ENCODE results near the gene NOSTRIN. TPM values are rescaled to one million over a fixed set of nuclear protein-coding genes. Genes with fewer than 3 reads are reported as not detected.
"Not testable (repeated sequence)": the region's sequence is repeated elsewhere in the genome, so short reads cannot be mapped to it uniquely, and the experiment has no call there.

NOSTRIN gene
- total and polyA plus RNA-seq, 2 of the 8 experiments (the other 6 are each of a cell fraction or from before 2014, with no cell fraction given), result not detected

DNA sequence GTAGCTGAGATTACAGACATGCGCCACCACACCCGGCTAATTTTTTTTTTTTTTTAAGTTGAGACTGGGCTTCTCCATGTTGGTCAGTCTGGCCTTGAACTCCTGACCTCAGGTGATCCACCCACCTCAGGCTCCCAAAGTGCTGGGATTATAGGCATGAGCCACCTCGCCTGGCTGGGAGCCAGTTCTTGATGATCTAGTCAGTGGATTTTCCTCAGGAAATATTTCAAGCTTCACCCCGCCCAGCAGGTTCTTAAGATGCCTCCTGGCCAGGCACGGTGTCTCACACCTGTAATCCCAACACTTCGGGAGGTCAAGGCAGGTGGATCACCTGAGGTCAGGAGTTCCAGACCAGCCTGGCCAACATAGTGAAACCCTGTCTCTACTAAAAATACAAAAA is 34.1 kb upstream of the NOSTRIN start:
- POLR2A ChIA-PET (ENCODE audit: partially characterized antibody); H3K9me3 ChIP-seq (ENCODE audit: insufficient read depth in 2 of 2, low read depth in 1 of 2, low read length in 1 of 2); H4K91ac ChIP-seq (replicated peaks; ENCODE audit: insufficient read length, low read length); H3K9ac ChIP-seq (replicated peaks in 1 of 4; ENCODE audit: extremely low read depth in 1 of 4, low read depth in 3 of 4, low read length in 3 of 4); H4K8ac ChIP-seq (ENCODE audit: extremely low read depth, insufficient read depth, low read length); H3K36me3 ChIP-seq (ENCODE audit: control insufficient read depth in 2 of 4, insufficient read depth in 4 of 4, low read length in 3 of 4); H3K4me2 ChIP-seq (ENCODE audit: insufficient read depth in 1 of 2, low read depth in 2 of 2, low read length in 2 of 2); H2BK12ac ChIP-seq (ENCODE audit: low read depth, low read length); H3K27me3 ChIP-seq (replicated peaks in 1 of 4; ENCODE audit: control insufficient read depth in 3 of 4, extremely low read depth in 1 of 4, insufficient read depth in 3 of 4, low read length in 3 of 4); H3K4ac ChIP-seq (replicated peaks; ENCODE audit: insufficient read length, low read depth, low read length); H4K5ac ChIP-seq (ENCODE audit: insufficient read length, low read depth, low read length); H3K14ac ChIP-seq (ENCODE audit: insufficient read length); H2AK5ac ChIP-seq (ENCODE audit: low read depth, low read length); H3K4me3 ChIP-seq (ENCODE audit: extremely low read depth in 1 of 4, insufficient read depth in 2 of 4, low read depth in 3 of 4, low read length in 4 of 4); H2BK15ac ChIP-seq (ENCODE audit: low read length); H4K20me1 ChIP-seq (replicated peaks in 1 of 2; ENCODE audit: control insufficient read depth in 1 of 2, insufficient read depth in 2 of 2, low read length in 2 of 2); H3K18ac ChIP-seq (ENCODE audit: extremely low read depth, low read length); FAIRE-seq; H3K27ac ChIP-seq (ENCODE audit: low read depth, low read length); H3K79me2 ChIP-seq (ENCODE audit: control insufficient read depth in 1 of 2, insufficient read depth in 2 of 2, low read length in 2 of 2); H3K23ac ChIP-seq (ENCODE audit: insufficient read length); DNase-seq (ENCODE audit: low read depth in 1 of 2, low spot score in 2 of 2); H3K56ac ChIP-seq (replicated peaks; ENCODE audit: insufficient read length, low read depth, low read length); H3K23me2 ChIP-seq (ENCODE audit: low read depth, low read length); H2AFZ ChIP-seq (ENCODE audit: low read length); H3K79me1 ChIP-seq (ENCODE audit: low read depth, low read length); H2BK5ac ChIP-seq (ENCODE audit: low read depth, low read length); H2BK120ac ChIP-seq (replicated peaks; ENCODE audit: low read depth, low read length); H3K4me1 ChIP-seq (replicated peaks in 1 of 4; ENCODE audit: control insufficient read depth in 3 of 4, insufficient read depth in 4 of 4, low read length in 3 of 4); H2BK20ac ChIP-seq (ENCODE audit: low read length): not testable (repeated sequence)
- WGBS, 2 experiments (ENCODE audit: extremely low coverage in 1 of 2, insufficient coverage in 1 of 2, insufficient read length in 1 of 2, insufficient replicate concordance in 2 of 2, low coverage in 1 of 2, low lambda C conversion rate in 2 of 2, missing lambda C conversion rate in 1 of 2), result 89% methylated on average over 6 of the region's 6 CpGs; no CpG with 5 or more reads in 1 of the 2 experiments
- CTCF ChIA-PET (ENCODE audit: partially characterized antibody), result interaction anchor here (0.6 kb wide), 1 partner anchor 152 kb away, joined by 3 read pairs; no protein-coding TSS in a partner anchor

Measured in H1 (cell line).